ENCODE results near the gene CACNG7.

The CACNG7 gene

GRCh38 chr19:53981376-53981951 is 72.4 kb downstream of the CACNG7 start:
- Histone ChIP-seq H4K20me1 (ENCODE audit: insufficient read depth) (no peaks in the 10 kb centered on the region), H3K4me3 (IDR thresholded peaks at IDR 0.05; ENCODE audit: insufficient read depth, low read depth, low read length) (no peak overlapping the region), H3K36me3 (ENCODE audit: insufficient read depth) (no peaks in the 10 kb centered on the region), H3K4me1 (ENCODE audit: low read depth, poor library complexity, severe bottlenecking) (no peaks in the 10 kb centered on the region), H2AFZ (ENCODE audit: low read depth) (no peak overlapping the region), H3K79me2 (ENCODE audit: insufficient read depth, low read depth) (no peaks in the 10 kb centered on the region), H3K27me3 (ENCODE audit: insufficient read depth, low read depth) (0 out of 2 replicates have a peak, but pooled peaks cover 4% of the 10 kb centered on the region), H3K4me2 (no peak overlapping the region), H3K27ac (no peak overlapping the region), H3K9ac (no peak overlapping the region)
- TF ChIP-seq, protein P1, sequence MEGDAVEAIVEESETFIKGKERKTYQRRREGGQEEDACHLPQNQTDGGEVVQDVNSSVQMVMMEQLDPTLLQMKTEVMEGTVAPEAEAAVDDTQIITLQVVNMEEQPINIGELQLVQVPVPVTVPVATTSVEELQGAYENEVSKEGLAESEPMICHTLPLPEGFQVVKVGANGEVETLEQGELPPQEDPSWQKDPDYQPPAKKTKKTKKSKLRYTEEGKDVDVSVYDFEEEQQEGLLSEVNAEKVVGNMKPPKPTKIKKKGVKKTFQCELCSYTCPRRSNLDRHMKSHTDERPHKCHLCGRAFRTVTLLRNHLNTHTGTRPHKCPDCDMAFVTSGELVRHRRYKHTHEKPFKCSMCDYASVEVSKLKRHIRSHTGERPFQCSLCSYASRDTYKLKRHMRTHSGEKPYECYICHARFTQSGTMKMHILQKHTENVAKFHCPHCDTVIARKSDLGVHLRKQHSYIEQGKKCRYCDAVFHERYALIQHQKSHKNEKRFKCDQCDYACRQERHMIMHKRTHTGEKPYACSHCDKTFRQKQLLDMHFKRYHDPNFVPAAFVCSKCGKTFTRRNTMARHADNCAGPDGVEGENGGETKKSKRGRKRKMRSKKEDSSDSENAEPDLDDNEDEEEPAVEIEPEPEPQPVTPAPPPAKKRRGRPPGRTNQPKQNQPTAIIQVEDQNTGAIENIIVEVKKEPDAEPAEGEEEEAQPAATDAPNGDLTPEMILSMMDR (conservative IDR thresholded peaks at IDR 0.05; ENCODE audit: low read depth, low read length), result no peak

- H4K20me1 ChIP-seq (ENCODE audit: insufficient read depth), result no peaks in the 10 kb centered on the region
- H3K4me3 ChIP-seq (IDR thresholded peaks at IDR 0.05; ENCODE audit: insufficient read depth, low read depth, low read length), result no peak overlapping the region
- no peak overlapping the region for H3K9ac ChIP-seq
- 0 out of 2 replicates have a peak, but pooled peaks cover 2% of the 10 kb centered on the region for H3K27me3 ChIP-seq (ENCODE audit: insufficient read depth, low read depth)
- no peak overlapping the region for H3K27ac ChIP-seq
- no peak overlapping the region for H3K4me2 ChIP-seq
- no peaks in the 10 kb centered on the region for H3K79me2 ChIP-seq (ENCODE audit: insufficient read depth, low read depth)
- H3K36me3 ChIP-seq (ENCODE audit: insufficient read depth), result no peaks in the 10 kb centered on the region
- TF ChIP-seq, protein P1 (conservative IDR thresholded peaks at IDR 0.05; ENCODE audit: low read depth, low read length), result no peak
- no peaks in the 10 kb centered on the region for H3K4me1 ChIP-seq (ENCODE audit: low read depth, poor library complexity, severe bottlenecking)
- no peak overlapping the region for H2AFZ ChIP-seq (ENCODE audit: low read depth)
Measured at GRCh38 chr19:53982001-53982451, 72.9 kb downstream of the CACNG7 start.

DNA sequence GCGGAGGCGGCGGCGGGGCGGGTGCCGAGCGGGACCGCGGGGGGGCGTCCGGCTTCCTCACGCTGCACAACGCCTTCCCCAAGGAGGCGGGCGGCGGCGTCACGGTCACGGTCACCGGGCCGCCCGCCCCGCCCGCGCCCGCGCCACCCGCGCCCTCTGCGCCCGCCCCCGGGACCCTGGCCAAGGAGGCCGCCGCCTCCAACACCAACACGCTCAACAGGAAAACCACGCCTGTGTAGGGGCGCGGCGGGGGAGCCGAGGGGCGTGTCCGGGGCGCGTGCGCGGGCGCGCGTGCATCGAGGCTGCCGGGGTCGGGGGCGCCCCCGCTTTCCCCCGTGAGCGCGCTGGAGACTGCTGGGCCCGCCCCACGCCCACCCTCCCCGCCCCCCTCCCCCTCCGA is 73.5 kb downstream of the CACNG7 start:
- H3K9ac ChIP-seq, result no peak overlapping the region
- no peak overlapping the region for H3K4me2 ChIP-seq
- no peak overlapping the region for H2AFZ ChIP-seq (ENCODE audit: low read depth)
- H3K36me3 ChIP-seq (ENCODE audit: insufficient read depth), result no peaks in the 10 kb centered on the region
- no peak overlapping the region for H3K4me3 ChIP-seq (IDR thresholded peaks at IDR 0.05; ENCODE audit: insufficient read depth, low read depth, low read length)
- no peaks in the 10 kb centered on the region for H3K79me2 ChIP-seq (ENCODE audit: insufficient read depth, low read depth)
- TF ChIP-seq, protein P1 (conservative IDR thresholded peaks at IDR 0.05; ENCODE audit: low read depth, low read length), result no peak
- H3K4me1 ChIP-seq (ENCODE audit: low read depth, poor library complexity, severe bottlenecking), result no peaks in the 10 kb centered on the region
- H3K27ac ChIP-seq, result no peak overlapping the region
- H3K27me3 ChIP-seq (ENCODE audit: insufficient read depth, low read depth), result no peaks in the 10 kb centered on the region; the same call in 1 of the 2 replicates
- no peaks in the 10 kb centered on the region for H4K20me1 ChIP-seq (ENCODE audit: insufficient read depth)

DNA sequence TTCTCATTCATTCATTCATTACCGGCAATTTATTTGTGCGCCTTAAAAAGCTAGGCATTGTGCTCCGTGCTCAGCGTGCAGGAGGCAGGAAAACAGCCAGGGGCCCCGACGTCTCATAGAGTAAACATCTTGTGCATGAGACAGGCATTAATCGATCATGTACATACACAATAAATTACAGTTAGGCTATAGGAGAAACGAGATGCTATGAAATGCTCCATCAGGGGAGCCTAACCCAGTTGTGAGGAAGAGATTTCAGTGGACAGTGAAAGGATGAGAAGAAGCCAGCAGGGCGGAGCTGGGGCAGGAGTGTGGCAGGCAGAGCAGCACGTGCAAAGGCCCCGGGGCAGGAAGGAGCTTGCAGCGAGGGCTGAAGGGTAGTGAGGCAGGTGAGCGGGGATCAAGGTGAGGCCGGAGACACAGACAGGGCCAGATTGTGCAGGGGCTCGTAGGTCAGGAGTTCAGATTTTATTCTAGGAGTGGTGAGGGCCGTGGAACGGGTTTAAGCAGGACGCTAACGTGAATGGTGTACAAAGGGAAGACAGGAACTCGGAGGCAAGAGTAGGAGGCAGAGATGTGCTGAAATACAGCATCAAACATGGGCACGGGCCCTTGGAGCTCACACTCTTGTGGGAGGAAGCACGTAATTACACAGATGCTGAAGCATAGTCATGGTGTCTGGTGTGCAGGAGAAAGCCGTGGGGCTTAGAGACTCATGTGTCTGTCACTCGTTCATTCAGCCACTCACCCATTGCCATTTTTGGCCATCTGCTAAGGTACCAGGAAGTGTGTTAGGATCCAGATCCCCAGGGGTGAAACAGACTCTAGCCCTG is 74.6 kb downstream of the CACNG7 start:
- TF ChIP-seq, protein P1 (conservative IDR thresholded peaks at IDR 0.05; ENCODE audit: low read depth, low read length), result no peak
- no peak overlapping the region for H3K4me2 ChIP-seq
- no peaks in the 10 kb centered on the region for H4K20me1 ChIP-seq (ENCODE audit: insufficient read depth)
- no peaks in the 10 kb centered on the region for H3K36me3 ChIP-seq (ENCODE audit: insufficient read depth)
- H3K4me1 ChIP-seq (ENCODE audit: low read depth, poor library complexity, severe bottlenecking), result no peaks in the 10 kb centered on the region
- H3K27ac ChIP-seq, result no peak overlapping the region
- no peaks in the 10 kb centered on the region for H3K79me2 ChIP-seq (ENCODE audit: insufficient read depth, low read depth)
- no peaks in the 10 kb centered on the region; the same call in 1 of the 2 replicates for H3K27me3 ChIP-seq (ENCODE audit: insufficient read depth, low read depth)
- no peak overlapping the region for H2AFZ ChIP-seq (ENCODE audit: low read depth)
- H3K9ac ChIP-seq, result no peak overlapping the region
- no peak overlapping the region for H3K4me3 ChIP-seq (IDR thresholded peaks at IDR 0.05; ENCODE audit: insufficient read depth, low read depth, low read length)

Measured in KMS-11 (cell line).